Stimulated activated naive CD4-positive, alpha-beta T cell (primary cell): ENCODE results near the gene ITGA2.
"Not testable (repeated sequence)": the region's sequence is repeated elsewhere in the genome, so short reads cannot be mapped to it uniquely, and the experiment has no call there.

Experiments used
- DNase-seq, 6 experiments: peaks; one replicate each; lab custom pipeline; 2025; lab: John Stamatoyannopoulos, UW

ITGA2 gene

GRCh38 chr5:53099546-53099945, 110.4 kb downstream of the ITGA2 start:
- DNase-seq = no peak

- DNase-seq = no peak
Observed at GRCh38 chr5:53100606-53101005, 111.5 kb downstream of the ITGA2 start.

- no peak for DNase-seq
Observed at GRCh38 chr5:53105611-53106300, 116.6 kb downstream of the ITGA2 start.

- DNase-seq = no peak
Observed at GRCh38 chr5:53109056-53109442, 119.9 kb downstream of the ITGA2 start.

GRCh38 chr5:53109443-53110127, 120.4 kb downstream of the ITGA2 start, which contains the start of gene MOCS2:
Gene MOCS2, minus strand, starts transcription at chr5:53109757. Its CDS starts 2,583 bp downstream, at chr5:53107174.
- peak; percentile 82 to 91 (median 86) for DNase-seq

- DNase-seq = peak in 2 of 6 experiments; percentile 10 to 18
Observed at GRCh38 chr5:53110156-53110555, 121.0 kb downstream of the ITGA2 start.

- no peak for DNase-seq
Observed at GRCh38 chr5:53111139-53111538, 122.0 kb downstream of the ITGA2 start.

GRCh38 chr5:53112307-53112706, 123.2 kb downstream of the ITGA2 start:
- not testable (repeated sequence) for DNase-seq

GRCh38 chr5:53112909-53113308, 123.8 kb downstream of the ITGA2 start:
- no peak for DNase-seq

- DNase-seq = no peak
Observed at GRCh38 chr5:53113947-53114346, 124.8 kb downstream of the ITGA2 start.

GRCh38 chr5:53114988-53115387, 125.8 kb downstream of the ITGA2 start:
- DNase-seq = no peak

- DNase-seq = no peak
Observed at GRCh38 chr5:53116597-53116996, 127.4 kb downstream of the ITGA2 start.

GRCh38 chr5:53118879-53119278, 129.7 kb downstream of the ITGA2 start:
- DNase-seq = no peak

- no peak for DNase-seq
Observed at GRCh38 chr5:53120165-53120564, 131.0 kb downstream of the ITGA2 start.

GRCh38 chr5:53123702-53124101, 134.6 kb downstream of the ITGA2 start:
- no peak for DNase-seq

GRCh38 chr5:53126521-53126920, 137.4 kb downstream of the ITGA2 start:
- DNase-seq = no peak

- no peak for DNase-seq
Observed at GRCh38 chr5:53127107-53127506, 138.0 kb downstream of the ITGA2 start.

- no peak for DNase-seq
Observed at GRCh38 chr5:53128481-53128880, 139.3 kb downstream of the ITGA2 start.

- DNase-seq = no peak
Observed at GRCh38 chr5:53130266-53130665, 141.1 kb downstream of the ITGA2 start.

GRCh38 chr5:53133020-53133419, 143.9 kb downstream of the ITGA2 start:
- no peak for DNase-seq
